Gastroesophageal sphincter (tissue), 3 donors: ENCODE data around the gene LMO1.

Source experiments
- EP300 ChIP-seq: sonication (generic); formaldehyde crosslinking; IDR thresholded peaks from one replicate; pipeline ENCODE4 v1.6.1; 2017; ENCODE audit warnings: antibody characterized with exemption, mild to moderate bottlenecking
- POLR2A ChIP-seq, 2 donors: fragments of 450-650 bp; IDR thresholded peaks; one replicate each; pipeline ENCODE4 v1.6.1; 2017; ENCODE audit warnings: antibody characterized with exemption in 2 of 2, mild to moderate bottlenecking in 2 of 2, moderate library complexity in 1 of 2
- POLR2AphosphoS5 ChIP-seq: sonication (generic); formaldehyde crosslinking; IDR thresholded peaks from one replicate; pipeline ENCODE4 v1.6.1; 2017; ENCODE audit warnings: antibody characterized with exemption
- TF ChIP-seq, protein P1 (sequence below), 4 experiments: fragments of 200-600 bp in 2 of 4; fragments of 450-650 bp in 2 of 4; sonication (generic) in 1 of 4; IDR thresholded peaks; one replicate each; pipeline ENCODE4 v1.5.1; 2017 to 2019; ENCODE audit warnings: antibody characterized with exemption in 4 of 4, mild to moderate bottlenecking in 2 of 4, moderate library complexity in 2 of 4

DNA sequence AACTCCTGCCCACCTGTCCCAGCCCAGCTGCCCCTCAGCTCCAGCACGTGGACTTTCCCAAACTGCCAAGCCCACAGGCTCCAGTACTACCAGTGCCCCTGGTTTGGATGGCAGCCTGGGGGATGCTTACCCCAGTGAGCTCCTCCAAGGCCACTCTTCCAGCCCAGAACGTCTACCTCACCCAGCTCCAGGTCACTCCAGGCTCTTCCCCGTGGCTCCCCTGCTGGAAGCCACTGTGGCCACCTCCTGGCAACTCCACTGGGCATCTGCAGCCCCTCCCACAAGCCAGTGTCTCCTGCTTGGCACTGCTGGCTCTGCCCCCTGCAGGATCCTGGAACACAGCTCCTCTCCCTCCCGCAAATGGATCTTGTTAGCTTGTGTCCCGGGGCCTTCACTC is 29.3 kb downstream of the LMO1 start:
- TF ChIP-seq POLR2A (IDR thresholded peaks at IDR 0.05) (no peak), POLR2AphosphoS5 (no peak), EP300 (no peak)
- TF ChIP-seq, protein P1, sequence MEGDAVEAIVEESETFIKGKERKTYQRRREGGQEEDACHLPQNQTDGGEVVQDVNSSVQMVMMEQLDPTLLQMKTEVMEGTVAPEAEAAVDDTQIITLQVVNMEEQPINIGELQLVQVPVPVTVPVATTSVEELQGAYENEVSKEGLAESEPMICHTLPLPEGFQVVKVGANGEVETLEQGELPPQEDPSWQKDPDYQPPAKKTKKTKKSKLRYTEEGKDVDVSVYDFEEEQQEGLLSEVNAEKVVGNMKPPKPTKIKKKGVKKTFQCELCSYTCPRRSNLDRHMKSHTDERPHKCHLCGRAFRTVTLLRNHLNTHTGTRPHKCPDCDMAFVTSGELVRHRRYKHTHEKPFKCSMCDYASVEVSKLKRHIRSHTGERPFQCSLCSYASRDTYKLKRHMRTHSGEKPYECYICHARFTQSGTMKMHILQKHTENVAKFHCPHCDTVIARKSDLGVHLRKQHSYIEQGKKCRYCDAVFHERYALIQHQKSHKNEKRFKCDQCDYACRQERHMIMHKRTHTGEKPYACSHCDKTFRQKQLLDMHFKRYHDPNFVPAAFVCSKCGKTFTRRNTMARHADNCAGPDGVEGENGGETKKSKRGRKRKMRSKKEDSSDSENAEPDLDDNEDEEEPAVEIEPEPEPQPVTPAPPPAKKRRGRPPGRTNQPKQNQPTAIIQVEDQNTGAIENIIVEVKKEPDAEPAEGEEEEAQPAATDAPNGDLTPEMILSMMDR (IDR thresholded peaks at IDR 0.05) = no peak
